K562 (cell line): ENCODE results near the gene FBXW7. TPM values are rescaled to one million over a fixed set of nuclear protein-coding genes. Genes with fewer than 3 reads are reported as not detected.

ENCODE experiments used
- ATAC-seq: fragments of 200-7000 bp; cut with Tn5 transposase; 3 replicates; pipeline ENCODE4 v1.9.1; 2020; ENCODE audit warnings: moderate library complexity
- BruUV-seq: library from RNA; stranded (reverse); fragments of 400-500 nt; replicated peaks from 2 replicates; lab custom pipeline; 2021; lab: Mats Ljungman, UMichigan
- CTCF ChIA-PET: fragments of 300-600 bp; formaldehyde crosslinking; extraction: SDS; loops from one replicate; lab custom pipeline; 2021; ENCODE audit warnings: low intra/inter-chr PET ratio; lab: Yijun Ruan, JAX
- POLR2A ChIA-PET: fragments of 300-600, 350-650 bp; sonication (Branson Sonifier 250); formaldehyde crosslinking; extraction: SDS; loops from one replicate; lab custom pipeline; 2021; ENCODE audit warnings: antibody characterized with exemption, inconsistent platforms; lab: Yijun Ruan, JAX
- DNase-seq, 4 experiments: peaks; one replicate each; pipeline versions ENCODE4 v3.0.0 to v3.0.0-alpha.2; 2011 to 2018; ENCODE audit warnings: low spot score in 3 of 4, mixed read lengths in 3 of 4; ENCODE audit errors: extremely low read depth in 1 of 4
- FAIRE-seq: peaks from 2 replicates; lab custom pipeline; 2011; peaks lifted over from hg19 to GRCh38; lab: Jason Lieb, UNC
- H2AFZ ChIP-seq: 2 replicates; pipeline ENCODE4 v1.6.0; 2011; ENCODE audit warnings: low read depth, low read length, control low read depth, inconsistent platforms
- H3K27ac ChIP-seq: fragments of 200-600 bp; 3 replicates; pipeline ENCODE4 v1.8.0; 2011; ENCODE audit warnings: low read depth, mild to moderate bottlenecking, control low read depth, inconsistent platforms, low read length, moderate library complexity, mixed read lengths; ENCODE audit errors: extremely low read depth
- H3K27me3 ChIP-seq, 2 experiments: fragments of 300-600 bp in 1 of 2; 2 replicates in 1 of 2; 3 replicates in 1 of 2; pipeline versions ENCODE4 v1.6.0 to v1.8.0; 2011; ENCODE audit warnings: inconsistent platforms in 2 of 2, low read length in 2 of 2, mild to moderate bottlenecking in 1 of 2, mixed read lengths in 1 of 2, moderate library complexity in 1 of 2; ENCODE audit not compliant: control insufficient read depth in 2 of 2, insufficient read depth in 2 of 2
- H3K36me3 ChIP-seq: fragments of 300-600 bp; 3 replicates; pipeline ENCODE4 v1.8.0; 2011; ENCODE audit warnings: mild to moderate bottlenecking, low read length, inconsistent platforms; ENCODE audit not compliant: control insufficient read depth, insufficient read depth
- H3K4me1 ChIP-seq, 2 experiments: fragments of 200-600 bp in 1 of 2; replicated peaks in 1 of 2; 2 replicates in 1 of 2; 3 replicates in 1 of 2; pipeline versions ENCODE4 v1.5.1 to v1.8.0; 2011; ENCODE audit warnings: inconsistent platforms in 2 of 2, low read length in 2 of 2, mild to moderate bottlenecking in 1 of 2, mixed read lengths in 1 of 2, moderate library complexity in 1 of 2; ENCODE audit not compliant: control insufficient read depth in 2 of 2, insufficient read depth in 2 of 2
- H3K4me2 ChIP-seq: 2 replicates; pipeline ENCODE4 v1.6.1; 2011; ENCODE audit warnings: low read length, control low read depth, inconsistent platforms, mixed read lengths; ENCODE audit not compliant: insufficient read depth
- H3K4me3 ChIP-seq: fragments of 200-600 bp; sonication (generic), shearing (Covaris generic); 2 replicates; pipeline ENCODE4 v1.5.1; 2016; ENCODE audit warnings: control low read depth, inconsistent platforms
- H3K79me2 ChIP-seq: fragments of 200-600 bp; 3 replicates; pipeline ENCODE4 v1.8.0; 2011; ENCODE audit warnings: low read length, inconsistent platforms; ENCODE audit not compliant: control insufficient read depth, insufficient read depth
- H3K9ac ChIP-seq, 2 experiments: 2 replicates each; pipeline versions ENCODE4 v1.6.0 to v1.6.1; 2011; ENCODE audit warnings: low read depth in 2 of 2, low read length in 2 of 2, control low read depth in 1 of 2, inconsistent platforms in 1 of 2, mild to moderate bottlenecking in 1 of 2, mixed read lengths in 1 of 2; ENCODE audit not compliant: insufficient read depth in 1 of 2
- H3K9me1 ChIP-seq: one replicate; pipeline ENCODE4 v1.6.0; 2011; ENCODE audit warnings: inconsistent platforms, mild to moderate bottlenecking, low read length, moderate library complexity; ENCODE audit not compliant: control insufficient read depth, insufficient read depth
- H3K9me3 ChIP-seq: replicated peaks from 2 replicates; pipeline ENCODE4 v1.5.1; 2011; ENCODE audit warnings: low read depth, low read length, inconsistent platforms; ENCODE audit not compliant: control insufficient read depth, insufficient read depth
- H4K20me1 ChIP-seq: replicated peaks from 2 replicates; pipeline ENCODE4 v1.6.1; 2011; ENCODE audit warnings: low read length, inconsistent platforms, mixed read lengths; ENCODE audit not compliant: control insufficient read depth, insufficient read depth
- E2F4 ChIP-seq: sonication (generic); formaldehyde crosslinking; IDR thresholded peaks from 2 replicates; pipeline ENCODE4 v1.8.0; 2022; ENCODE audit warnings: mild to moderate bottlenecking, low read depth, missing genetic modification reagents
- EZH2 ChIP-seq: IDR thresholded peaks from 2 replicates; pipeline ENCODE4 v1.6.1; 2012; ENCODE audit warnings: low read depth, mild to moderate bottlenecking, inconsistent platforms, low read length, borderline replicate concordance
- GABPA ChIP-seq: fragments of 200-800 bp; sonication (Bioruptor generic); conservative IDR thresholded peaks from 2 replicates; pipeline ENCODE4 v1.6.1; 2016; ENCODE audit warnings: low read depth, missing genetic modification characterization, missing compliant biosample characterization
- IRF9 ChIP-seq: fragments of 450-650 bp; IDR thresholded peaks from 2 replicates; pipeline ENCODE4 v1.6.1; 2016; ENCODE audit warnings: missing biosample characterization, missing genetic modification characterization
- MED1 ChIP-seq: sonication (generic); formaldehyde crosslinking; IDR thresholded peaks from 2 replicates; pipeline ENCODE4 v1.8.1; 2023; ENCODE audit warnings: missing genetic modification reagents, borderline replicate concordance
- NUFIP1 ChIP-seq: fragments of 450-650 bp; IDR thresholded peaks from 2 replicates; pipeline ENCODE4 v1.6.1; 2018; ENCODE audit not compliant: partially characterized antibody
- POU5F1 ChIP-seq: fragments of 150-350 bp; IDR thresholded peaks from 2 replicates; pipeline ENCODE4 v1.6.1; 2014; ENCODE audit warnings: borderline replicate concordance, low read length, low read depth, mild to moderate bottlenecking; ENCODE audit not compliant: partially characterized antibody
- ZNF384 ChIP-seq: IDR thresholded peaks from 2 replicates; pipeline ENCODE4 v1.6.1; 2012; ENCODE audit warnings: low read depth, low read length, improper control_type of control experiment
- WGBS: fragments of 100-300 bp; shearing (Covaris generic); methylation state at CpG from one replicate; pipeline ENCODE4 v1.1.6; 2016; ENCODE audit warnings: low coverage, mixed read lengths; ENCODE audit not compliant: insufficient coverage; ENCODE audit errors: missing lambda C conversion rate; 5-methylcytosine and 5-hydroxymethylcytosine counted together
- in situ Hi-C: fragments of 300-500 bp; cut with MboI; formaldehyde crosslinking; loops from 4 replicates; pipeline ENCODE4 v1.15.0; 2018; ENCODE audit warnings: inconsistent platforms, mixed read lengths
- intact Hi-C: fragments of 100-400 bp; cut with micrococcal nuclease; formaldehyde crosslinking; loops from 2 replicates; pipeline ENCODE4 v1.14.2; 2022
- polyA plus RNA-seq, 8 experiments: library from polyadenylated mRNA; depleted of rRNA in 4 of 8; stranded (reverse) in 5 of 8; unstranded in 3 of 8; fragments of >200 nt; fragmentation: Nextera tagmentation in 2 of 8; fragmentation: Illumina TruSeq in 1 of 8; extraction: Ambion mirVana in 2 of 8; extraction: Trizol in 1 of 8; gene quantifications; 2 replicates each; pipeline versions ENCODE4 v1.2.1 to v1.2.3, GENCODE V29; 2011 to 2014; ENCODE audit warnings: inconsistent platforms in 1 of 8, missing spikeins in 1 of 8
- total RNA-seq, 7 experiments: library from RNA; depleted of rRNA in 6 of 7; stranded (reverse); fragments of >200 nt in 6 of 7; fragmentation: Illumina TruSeq in 2 of 7; extraction: Trizol in 2 of 7; gene quantifications; 2 replicates each; pipeline versions ENCODE4 v1.2.1 to v1.2.3, GENCODE V29; 2011 to 2021; ENCODE audit warnings: low replicate concordance in 1 of 7

The FBXW7 gene
- total and polyA plus RNA-seq, 9 of the 15 experiments (the other 6 are each of a cell fraction or from before 2014, with no cell fraction given): 6.8 to 44.2 (median 16.4) TPM

- CTCF ChIA-PET: no interaction called here
- Histone ChIP-seq H3K4me3 (no peak overlapping the region), H3K4me1 (no peaks in the 10 kb centered on the region), H4K20me1 (no peaks in the 10 kb centered on the region), H3K27ac (no peak overlapping the region), H3K36me3 (no peaks in the 10 kb centered on the region), H3K9ac (no peak overlapping the region), H3K9me3 (no peaks in the 10 kb centered on the region), H3K9me1 (no peaks in the 10 kb centered on the region), H3K27me3 (peaks cover 0 to 3% of the 10 kb centered on the region in 2 experiments; a peak in 3 of 5 replicates), H2AFZ (no peak overlapping the region), H3K79me2 (no peaks in the 10 kb centered on the region), H3K4me2 (no peak overlapping the region)
- no TSS peak for BruUV-seq
- ATAC-seq: no peak
- intact Hi-C loops (no loop called here), in situ Hi-C loops (no loop called here)
- FAIRE-seq: no peak
- TF ChIP-seq NUFIP1 (no peak), EZH2 (no peak), GABPA (tag) (no peak), POU5F1 (no peak), IRF9 (no peak), ZNF384 (no peak), E2F4 (CRISPR knock-in tag) (no peak), MED1 (no peak)
- POLR2A ChIA-PET: interaction anchor here (0.9 kb wide), 1 partner anchor 29 kb away, joined by 5 read pairs; the partner anchor contains the start of gene FBXW7
- 28% methylated on average over 6 of the region's 6 CpGs for WGBS
- DNase-seq: no peak
Measured at GRCh38 chr4:152565333-152565732, 29.4 kb upstream of the FBXW7 start.
